ENCODE measurements around the gene HDC. TPM values are rescaled to one million over a fixed set of nuclear protein-coding genes. Genes with fewer than 3 reads are reported as not detected.

The HDC gene
- polyA plus RNA-seq, 1 of the 3 experiments (the other 2 are of a cell fraction): not detected

- TF ChIP-seq TCF12 (IDR thresholded peaks at IDR 0.05): no peak
- Histone ChIP-seq H3K9me2 (no peaks in the 10 kb centered on the region), H3K4me2 (no peak overlapping the region), H3K36me3 (replicated peaks in 1 of 2; ENCODE audit: control insufficient read depth in 1 of 2, insufficient read depth in 2 of 2, low read length in 1 of 2) (peaks cover 5 to 28% of the 10 kb centered on the region in 2 experiments), H4K20me1 (ENCODE audit: insufficient read depth) (no peaks in the 10 kb centered on the region), H3K9me3 (no peaks in the 10 kb centered on the region), H3K4me3 (ENCODE audit: low read depth in 2 of 2, low read length in 1 of 2) (no peak overlapping the region), H3K27ac (ENCODE audit: low read depth in 2 of 2, low read length in 1 of 2) (no peak overlapping the region), H3K27me3 (ENCODE audit: insufficient read depth) (no peaks in the 10 kb centered on the region), H3K4me1 (ENCODE audit: control insufficient read depth in 1 of 2, insufficient read depth in 2 of 2, low read depth in 1 of 2, low read length in 1 of 2) (no peaks in the 10 kb centered on the region), H3K9ac (no peak overlapping the region), H3K79me2 (ENCODE audit: insufficient read depth) (no peaks in the 10 kb centered on the region), H2AFZ (ENCODE audit: low read depth) (no peak overlapping the region), H3F3A (replicated peaks; ENCODE audit: insufficient read depth) (no peaks in the 10 kb centered on the region)
- WGBS (ENCODE audit: low lambda C conversion rate): 88% methylated on average over 1 of the region's 1 CpG
- POLR2A ChIA-PET: no interaction called here
- no peak for DNase-seq
- CTCF ChIA-PET: interaction anchor here (0.9 kb wide), 1 partner anchor 14 kb away, joined by 3 read pairs; no protein-coding TSS in a partner anchor
Observed at GRCh38 chr15:50302581-50302980, 37.1 kb upstream of the HDC start.

DNA sequence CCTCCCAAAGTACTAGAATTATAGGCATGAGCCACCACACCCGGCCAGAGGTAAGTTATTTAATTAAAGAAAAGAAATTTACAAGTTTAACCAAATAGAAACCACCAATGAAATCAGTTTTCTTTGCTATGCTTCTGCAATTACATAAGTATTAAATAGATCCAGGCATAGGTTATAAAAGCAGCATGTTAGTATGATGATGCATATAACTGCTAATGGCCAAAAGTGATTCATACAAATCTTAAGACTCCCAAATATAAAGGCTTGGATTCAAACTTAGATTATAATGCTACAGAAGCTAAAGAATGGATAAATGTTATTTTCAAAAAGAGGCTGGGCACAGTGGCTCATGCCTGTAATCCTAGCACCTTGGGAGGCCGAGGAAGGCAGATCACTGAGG, 32.8 kb upstream of the HDC start:
- no peaks in the 10 kb centered on the region for H3K79me2 ChIP-seq (ENCODE audit: insufficient read depth)
- 85% methylated on average over 2 of the region's 2 CpGs for WGBS (ENCODE audit: low lambda C conversion rate)
- DNase-seq: no peak
- H2AFZ ChIP-seq (ENCODE audit: low read depth): no peak overlapping the region
- POLR2A ChIA-PET: no interaction called here
- no peaks in the 10 kb centered on the region for H4K20me1 ChIP-seq (ENCODE audit: insufficient read depth)
- H3K9me2 ChIP-seq: no peaks in the 10 kb centered on the region
- H3K9ac ChIP-seq: no peak overlapping the region
- no peak overlapping the region for H3K27ac ChIP-seq (ENCODE audit: low read depth in 2 of 2, low read length in 1 of 2)
- H3K27me3 ChIP-seq (ENCODE audit: insufficient read depth): no peaks in the 10 kb centered on the region
- H3K36me3 ChIP-seq (replicated peaks in 1 of 2; ENCODE audit: control insufficient read depth in 1 of 2, insufficient read depth in 2 of 2, low read length in 1 of 2): peaks cover 5 to 34% of the 10 kb centered on the region in 2 experiments
- no peaks in the 10 kb centered on the region for H3K9me3 ChIP-seq
- H3K4me2 ChIP-seq: no peak overlapping the region
- H3K4me1 ChIP-seq (ENCODE audit: control insufficient read depth in 1 of 2, insufficient read depth in 2 of 2, low read depth in 1 of 2, low read length in 1 of 2): no peaks in the 10 kb centered on the region
- TF ChIP-seq EP300 (IDR thresholded peaks at IDR 0.05; ENCODE audit: borderline replicate concordance in 1 of 2, low read depth in 1 of 2, low read length in 1 of 2): no peak
- TF ChIP-seq, protein P1, sequence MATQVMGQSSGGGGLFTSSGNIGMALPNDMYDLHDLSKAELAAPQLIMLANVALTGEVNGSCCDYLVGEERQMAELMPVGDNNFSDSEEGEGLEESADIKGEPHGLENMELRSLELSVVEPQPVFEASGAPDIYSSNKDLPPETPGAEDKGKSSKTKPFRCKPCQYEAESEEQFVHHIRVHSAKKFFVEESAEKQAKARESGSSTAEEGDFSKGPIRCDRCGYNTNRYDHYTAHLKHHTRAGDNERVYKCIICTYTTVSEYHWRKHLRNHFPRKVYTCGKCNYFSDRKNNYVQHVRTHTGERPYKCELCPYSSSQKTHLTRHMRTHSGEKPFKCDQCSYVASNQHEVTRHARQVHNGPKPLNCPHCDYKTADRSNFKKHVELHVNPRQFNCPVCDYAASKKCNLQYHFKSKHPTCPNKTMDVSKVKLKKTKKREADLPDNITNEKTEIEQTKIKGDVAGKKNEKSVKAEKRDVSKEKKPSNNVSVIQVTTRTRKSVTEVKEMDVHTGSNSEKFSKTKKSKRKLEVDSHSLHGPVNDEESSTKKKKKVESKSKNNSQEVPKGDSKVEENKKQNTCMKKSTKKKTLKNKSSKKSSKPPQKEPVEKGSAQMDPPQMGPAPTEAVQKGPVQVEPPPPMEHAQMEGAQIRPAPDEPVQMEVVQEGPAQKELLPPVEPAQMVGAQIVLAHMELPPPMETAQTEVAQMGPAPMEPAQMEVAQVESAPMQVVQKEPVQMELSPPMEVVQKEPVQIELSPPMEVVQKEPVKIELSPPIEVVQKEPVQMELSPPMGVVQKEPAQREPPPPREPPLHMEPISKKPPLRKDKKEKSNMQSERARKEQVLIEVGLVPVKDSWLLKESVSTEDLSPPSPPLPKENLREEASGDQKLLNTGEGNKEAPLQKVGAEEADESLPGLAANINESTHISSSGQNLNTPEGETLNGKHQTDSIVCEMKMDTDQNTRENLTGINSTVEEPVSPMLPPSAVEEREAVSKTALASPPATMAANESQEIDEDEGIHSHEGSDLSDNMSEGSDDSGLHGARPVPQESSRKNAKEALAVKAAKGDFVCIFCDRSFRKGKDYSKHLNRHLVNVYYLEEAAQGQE (IDR thresholded peaks at IDR 0.05; ENCODE audit: low read depth, low read length): no peak
- TF ChIP-seq EZH2phosphoT487 (IDR thresholded peaks at IDR 0.05; ENCODE audit: borderline replicate concordance, low read depth): no peak
- TF ChIP-seq, protein P2, sequence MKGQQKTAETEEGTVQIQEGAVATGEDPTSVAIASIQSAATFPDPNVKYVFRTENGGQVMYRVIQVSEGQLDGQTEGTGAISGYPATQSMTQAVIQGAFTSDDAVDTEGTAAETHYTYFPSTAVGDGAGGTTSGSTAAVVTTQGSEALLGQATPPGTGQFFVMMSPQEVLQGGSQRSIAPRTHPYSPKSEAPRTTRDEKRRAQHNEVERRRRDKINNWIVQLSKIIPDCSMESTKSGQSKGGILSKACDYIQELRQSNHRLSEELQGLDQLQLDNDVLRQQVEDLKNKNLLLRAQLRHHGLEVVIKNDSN (IDR thresholded peaks at IDR 0.05; ENCODE audit: borderline replicate concordance, low read depth): no peak
- TF ChIP-seq CHD2 (IDR thresholded peaks at IDR 0.05; ENCODE audit: low read length, partially characterized antibody): no peak
- no peak for TF ChIP-seq JUND (IDR thresholded peaks at IDR 0.05)
- TF ChIP-seq FOXM1 (IDR thresholded peaks at IDR 0.05; ENCODE audit: low read depth): no peak
- no peak for TF ChIP-seq NRF1 (IDR thresholded peaks at IDR 0.05; ENCODE audit: low read depth, low read length)
- TF ChIP-seq CTCF (IDR thresholded peaks at IDR 0.05): no peak
- TF ChIP-seq RFX5 (IDR thresholded peaks at IDR 0.05; ENCODE audit: low read length): no peak
- no peak for TF ChIP-seq ELF1 (IDR thresholded peaks at IDR 0.05)
- no peak for TF ChIP-seq YY1 (IDR thresholded peaks at IDR 0.05; ENCODE audit: low read depth)
- TF ChIP-seq GATA2 (CRISPR knock-in tag; IDR thresholded peaks at IDR 0.05): no peak
- H3K4me3 ChIP-seq (ENCODE audit: low read depth in 2 of 2, low read length in 1 of 2): no peak overlapping the region
- CTCF ChIA-PET: no interaction called here
- peaks cover 4% of the 10 kb centered on the region for H3F3A ChIP-seq (replicated peaks; ENCODE audit: insufficient read depth)

Data from SK-N-SH (cell line).